B cell (primary cell): ENCODE results near the gene RASA3.

Experiments used
- EZH2 ChIP-seq: IDR thresholded peaks from 2 replicates; pipeline ENCODE4 v1.6.1; 2012; ENCODE audit warnings: borderline replicate concordance, low read depth, mild to moderate bottlenecking, moderate library complexity, low read length; ENCODE audit not compliant: insufficient read depth, poor library complexity, severe bottlenecking
- TF ChIP-seq, protein P1 (sequence below): fragments of 200-600 bp; IDR thresholded peaks from one replicate; pipeline ENCODE4 v1.8.0; 2022; ENCODE audit warnings: antibody characterized with exemption, mild to moderate bottlenecking

DNA sequence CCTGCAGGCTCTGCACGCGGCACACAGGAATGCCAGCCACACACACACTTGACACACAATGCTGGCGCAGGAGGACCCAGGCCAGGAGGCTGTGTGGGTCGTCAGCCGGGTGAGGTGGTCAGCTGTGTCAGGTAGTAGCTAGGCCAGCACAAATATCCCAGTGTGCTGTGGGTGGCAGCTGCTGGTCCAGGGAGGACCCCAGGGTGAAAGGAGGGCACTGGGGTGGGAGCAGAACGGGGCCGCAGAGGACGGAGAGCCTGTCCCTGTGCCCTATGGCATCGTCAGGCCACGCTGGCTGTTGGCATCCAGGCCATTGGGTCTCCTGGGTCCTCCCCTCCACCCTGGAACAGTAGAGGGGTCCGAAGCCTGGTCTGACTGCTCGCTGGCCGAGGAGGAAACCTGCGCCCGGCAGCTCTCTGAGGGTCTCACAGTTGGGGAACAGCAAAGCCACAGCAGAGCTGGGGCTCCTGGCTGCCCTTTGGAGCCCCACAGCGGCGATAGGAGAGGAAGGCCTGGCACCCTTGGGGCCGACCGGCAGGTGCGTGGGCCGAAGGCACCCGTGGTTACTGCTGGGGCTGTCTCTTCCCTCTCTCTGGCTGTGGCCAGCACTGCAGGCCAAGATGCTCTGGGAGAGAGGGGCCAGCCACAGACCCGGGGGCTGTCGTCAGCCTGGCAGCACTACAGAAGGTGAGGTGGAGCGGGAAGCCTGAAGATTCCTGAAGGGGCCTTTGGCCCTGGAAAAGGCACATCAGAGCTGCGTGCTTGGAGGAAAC is 185.8 kb downstream of the RASA3 start:
- TF ChIP-seq, protein P1, sequence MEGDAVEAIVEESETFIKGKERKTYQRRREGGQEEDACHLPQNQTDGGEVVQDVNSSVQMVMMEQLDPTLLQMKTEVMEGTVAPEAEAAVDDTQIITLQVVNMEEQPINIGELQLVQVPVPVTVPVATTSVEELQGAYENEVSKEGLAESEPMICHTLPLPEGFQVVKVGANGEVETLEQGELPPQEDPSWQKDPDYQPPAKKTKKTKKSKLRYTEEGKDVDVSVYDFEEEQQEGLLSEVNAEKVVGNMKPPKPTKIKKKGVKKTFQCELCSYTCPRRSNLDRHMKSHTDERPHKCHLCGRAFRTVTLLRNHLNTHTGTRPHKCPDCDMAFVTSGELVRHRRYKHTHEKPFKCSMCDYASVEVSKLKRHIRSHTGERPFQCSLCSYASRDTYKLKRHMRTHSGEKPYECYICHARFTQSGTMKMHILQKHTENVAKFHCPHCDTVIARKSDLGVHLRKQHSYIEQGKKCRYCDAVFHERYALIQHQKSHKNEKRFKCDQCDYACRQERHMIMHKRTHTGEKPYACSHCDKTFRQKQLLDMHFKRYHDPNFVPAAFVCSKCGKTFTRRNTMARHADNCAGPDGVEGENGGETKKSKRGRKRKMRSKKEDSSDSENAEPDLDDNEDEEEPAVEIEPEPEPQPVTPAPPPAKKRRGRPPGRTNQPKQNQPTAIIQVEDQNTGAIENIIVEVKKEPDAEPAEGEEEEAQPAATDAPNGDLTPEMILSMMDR, result no peak
- no peak for TF ChIP-seq EZH2
